Heart right ventricle (tissue), 16 donors: Measurements from ENCODE around the gene MRPL4. TPM values are rescaled to one million over a fixed set of nuclear protein-coding genes. Genes with fewer than 3 reads are reported as not detected.

ENCODE experiments used
- ATAC-seq, 8 donors: fragments of 200-7000 bp; cut with Tn5 transposase; one replicate each; pipeline ENCODE4 v1.9.1; 2020; ENCODE audit warnings: mild to moderate bottlenecking in 8 of 8, moderate library complexity in 8 of 8, moderate number of reproducible peaks in 1 of 8
- DNase-seq, 2 donors: peaks; one replicate each; pipeline ENCODE4 v3.0.0-alpha.2; 2020
- H3K27ac ChIP-seq, 10 donors: fragments of 200-600 bp; sonication (generic) in 2 of 10; one replicate each; pipeline versions ENCODE4 v1.5.0 to v1.8.0; 2020 to 2022; ENCODE audit warnings: mild to moderate bottlenecking in 3 of 10
- H3K27me3 ChIP-seq, 7 donors: fragments of 200-600 bp; one replicate each; pipeline ENCODE4 v1.8.0; 2021 to 2022; ENCODE audit warnings: mild to moderate bottlenecking in 2 of 7
- H3K36me3 ChIP-seq, 9 donors: fragments of 200-600 bp; sonication (generic) in 1 of 9; one replicate each; pipeline versions ENCODE4 v1.5.0 to v1.8.0; 2020 to 2022; ENCODE audit warnings: mild to moderate bottlenecking in 2 of 9
- H3K4me1 ChIP-seq, 9 donors: fragments of 200-600 bp; sonication (generic) in 1 of 9; one replicate each; pipeline versions ENCODE4 v1.5.0 to v1.8.0; 2020 to 2022; ENCODE audit warnings: mild to moderate bottlenecking in 4 of 9
- H3K4me3 ChIP-seq, 10 donors: fragments of 200-600 bp; sonication (generic) in 2 of 10; one replicate each; pipeline versions ENCODE4 v1.5.0 to v1.8.0; 2020 to 2022; ENCODE audit warnings: mild to moderate bottlenecking in 7 of 10, moderate library complexity in 2 of 10
- H3K9me3 ChIP-seq, 11 donors: fragments of 200-600 bp in 10 of 11; sonication (generic) in 2 of 11; one replicate each; pipeline versions ENCODE4 v1.5.0 to v1.8.0; 2013 to 2022; ENCODE audit warnings: mild to moderate bottlenecking in 2 of 11, control low read depth in 1 of 11, moderate library complexity in 1 of 11
- WGBS, 2 donors: extraction: QIAGEN DNeasy Blood & Tissue Kit; methylation state at CpG; one replicate each; pipeline ENCODE4 v1.1.7; 2013; ENCODE audit warnings: inconsistent platforms in 1 of 2; 5-methylcytosine and 5-hydroxymethylcytosine counted together
- intact Hi-C, 10 donors: fragments of 100-400 bp; cut with DNase I; formaldehyde crosslinking; loops; one replicate each; pipeline versions ENCODE4 v1.11.1 to v1.14.2; 2022
- polyA plus RNA-seq, 2 donors: library from polyadenylated mRNA; stranded (reverse); fragments of 200-250 nt; gene quantifications; one replicate each; pipeline ENCODE4 v1.2.3, GENCODE V29; 2013
- total RNA-seq, 10 donors: library from RNA; stranded (reverse); fragmentation: NEBNext Ultra II Directional in 3 of 10; extraction: Animal tissue kit (Norgen Biotek cat#: 25700) in 3 of 10; gene quantifications; one replicate each; pipeline versions ENCODE4 v1.2.1 to v1.2.4, GENCODE V29; 2021 to 2023
- TF ChIP-seq, protein P1 (sequence below), 9 donors: fragments of 200-600 bp; sonication (generic) in 2 of 9; IDR thresholded peaks; one replicate each; pipeline versions ENCODE4 v1.5.0 to v1.8.0; 2021 to 2022; ENCODE audit warnings: antibody characterized with exemption in 9 of 9, mild to moderate bottlenecking in 5 of 9, moderate library complexity in 1 of 9
- donor health status: Arrhythmogenic right ventricular cardiomyopathy.
- donor health status: ischemic (EF 13 %, LVEDD 7.1; RV severe dilation, severe dysfunction).
- donor health status: healthy with polysubstance abuse.
- donor health status: DM: no; HTN: yes; CAD: no.
- donor health status: DM: no; HTN: no; CAD: no.
- donor health status: ischemic (EF 25% LVEDD 6.9; RV normal size, moderate dysfunction).
- donor health status: ischemic (EF 25% LVEDD 5.7; RV mildly dilated, moderate dysfunction).
- donor health status: healthy.
- donor health status: DM: yes; HTN: yes; CAD: no.
- donor health status: Ischemic cardiomyopathy.
- donor health status: ischemic (EF 35%, LVEDD 5.7; RV mildly dilated, moderate dysfunction).
- donor health status: nonischemic (EF 11% LVEDD 7.7; RV severe dilation, severe dysfunction).
- donor health status: DM: yes; HTN: yes; CAD: no.
- donor health status: PGD.
- donor health status: ischemic (EF 29% LVEDD 5.4; RV normal size, mild dysfunction).
- donor health status: nonischemic (EF 23%, LVEDD 6.1; RV moderate dilation, normal function).

Gene MRPL4
- total and polyA plus RNA-seq, 12 donors, result 29.0 to 101 (median 69.0) TPM

DNA sequence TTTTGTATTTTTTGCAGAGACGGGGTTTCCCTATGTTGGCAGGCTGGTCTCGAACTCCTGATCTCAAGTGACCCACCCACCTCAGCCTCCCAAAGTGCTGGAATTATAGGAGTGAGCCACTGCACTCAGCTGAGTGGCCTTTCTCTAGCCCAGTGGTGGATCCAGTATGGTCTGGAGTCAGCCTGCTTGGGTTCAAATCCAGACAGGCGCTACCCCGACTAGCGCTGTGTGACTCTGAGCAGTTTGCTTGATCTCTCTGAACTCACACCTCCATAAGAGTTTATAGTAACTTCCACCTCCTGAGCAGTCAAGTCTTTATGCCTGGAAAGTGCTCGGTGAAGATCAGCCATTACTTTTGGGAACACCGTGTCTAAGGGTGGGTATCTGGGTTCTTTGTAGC is 31.3 kb upstream of the MRPL4 start:
- Histone ChIP-seq H3K36me3 (peaks cover 0 to 30% (median 6%) of the 10 kb centered on the region in 9 donors), H3K27ac (no peak overlapping the region), H3K9me3 (no peaks in the 10 kb centered on the region), H3K27me3 (no peaks in the 10 kb centered on the region), H3K4me3 (no peak overlapping the region), H3K4me1 (peaks cover 0 to 19% (median under 1%) of the 10 kb centered on the region in 9 donors)
- TF ChIP-seq, protein P1, sequence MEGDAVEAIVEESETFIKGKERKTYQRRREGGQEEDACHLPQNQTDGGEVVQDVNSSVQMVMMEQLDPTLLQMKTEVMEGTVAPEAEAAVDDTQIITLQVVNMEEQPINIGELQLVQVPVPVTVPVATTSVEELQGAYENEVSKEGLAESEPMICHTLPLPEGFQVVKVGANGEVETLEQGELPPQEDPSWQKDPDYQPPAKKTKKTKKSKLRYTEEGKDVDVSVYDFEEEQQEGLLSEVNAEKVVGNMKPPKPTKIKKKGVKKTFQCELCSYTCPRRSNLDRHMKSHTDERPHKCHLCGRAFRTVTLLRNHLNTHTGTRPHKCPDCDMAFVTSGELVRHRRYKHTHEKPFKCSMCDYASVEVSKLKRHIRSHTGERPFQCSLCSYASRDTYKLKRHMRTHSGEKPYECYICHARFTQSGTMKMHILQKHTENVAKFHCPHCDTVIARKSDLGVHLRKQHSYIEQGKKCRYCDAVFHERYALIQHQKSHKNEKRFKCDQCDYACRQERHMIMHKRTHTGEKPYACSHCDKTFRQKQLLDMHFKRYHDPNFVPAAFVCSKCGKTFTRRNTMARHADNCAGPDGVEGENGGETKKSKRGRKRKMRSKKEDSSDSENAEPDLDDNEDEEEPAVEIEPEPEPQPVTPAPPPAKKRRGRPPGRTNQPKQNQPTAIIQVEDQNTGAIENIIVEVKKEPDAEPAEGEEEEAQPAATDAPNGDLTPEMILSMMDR (IDR thresholded peaks at IDR 0.05), result no peak
- no peak for ATAC-seq
- intact Hi-C loops, result no loop called here
- 87% methylated on average over 7 of the region's 7 CpGs for WGBS, 2 donors
- no peak for DNase-seq

DNA sequence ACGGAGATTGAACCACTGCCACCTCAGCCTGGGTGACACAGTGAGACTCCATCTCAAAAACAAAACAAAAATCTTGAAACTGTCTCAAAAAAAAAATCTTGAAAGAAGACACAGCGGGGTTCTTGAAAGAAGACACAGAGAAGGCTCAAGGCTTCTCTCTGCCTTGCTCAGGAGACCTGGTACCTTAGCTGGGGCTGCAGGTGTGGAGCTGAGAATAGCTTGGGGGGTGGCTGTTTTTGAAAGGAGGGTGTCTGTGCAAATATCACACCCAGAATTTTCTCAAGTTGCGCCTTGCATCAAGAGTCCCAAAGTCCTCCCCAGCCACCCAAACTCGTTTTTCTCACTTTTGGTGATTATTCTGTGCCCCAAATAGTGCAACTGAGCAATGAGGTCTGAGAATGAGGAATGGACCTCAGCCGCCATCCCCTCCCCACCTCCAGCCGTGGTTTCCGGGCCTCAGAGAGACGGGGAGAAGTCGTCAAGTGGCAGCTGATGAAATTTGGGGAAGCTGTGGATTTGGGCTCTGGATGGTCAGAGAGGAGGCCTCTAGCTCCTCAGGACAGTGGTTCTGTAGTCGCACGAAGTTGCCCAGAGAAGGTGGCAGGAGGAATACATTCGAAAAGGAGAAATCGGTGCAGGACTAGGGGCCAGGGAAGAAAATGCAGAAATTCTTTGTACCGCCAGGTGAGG is 29.7 kb upstream of the MRPL4 start:
- Histone ChIP-seq H3K4me1 (peaks cover under 1 to 28% (median 13%) of the 10 kb centered on the region in 9 donors), H3K27ac (peak overlapping the region in 1 of 10 donors; percentile 36), H3K4me3 (no peak overlapping the region), H3K36me3 (peaks cover 0 to 30% (median 6%) of the 10 kb centered on the region in 9 donors), H3K27me3 (no peaks in the 10 kb centered on the region), H3K9me3 (no peaks in the 10 kb centered on the region)
- ATAC-seq (no peak), DNase-seq (no peak)
- TF ChIP-seq, protein P1 (IDR thresholded peaks at IDR 0.05), result no peak
- 83 to 90% methylated on average over 14 of the region's 14 CpGs for WGBS, 2 donors
- intact Hi-C loops, result no loop called here

DNA sequence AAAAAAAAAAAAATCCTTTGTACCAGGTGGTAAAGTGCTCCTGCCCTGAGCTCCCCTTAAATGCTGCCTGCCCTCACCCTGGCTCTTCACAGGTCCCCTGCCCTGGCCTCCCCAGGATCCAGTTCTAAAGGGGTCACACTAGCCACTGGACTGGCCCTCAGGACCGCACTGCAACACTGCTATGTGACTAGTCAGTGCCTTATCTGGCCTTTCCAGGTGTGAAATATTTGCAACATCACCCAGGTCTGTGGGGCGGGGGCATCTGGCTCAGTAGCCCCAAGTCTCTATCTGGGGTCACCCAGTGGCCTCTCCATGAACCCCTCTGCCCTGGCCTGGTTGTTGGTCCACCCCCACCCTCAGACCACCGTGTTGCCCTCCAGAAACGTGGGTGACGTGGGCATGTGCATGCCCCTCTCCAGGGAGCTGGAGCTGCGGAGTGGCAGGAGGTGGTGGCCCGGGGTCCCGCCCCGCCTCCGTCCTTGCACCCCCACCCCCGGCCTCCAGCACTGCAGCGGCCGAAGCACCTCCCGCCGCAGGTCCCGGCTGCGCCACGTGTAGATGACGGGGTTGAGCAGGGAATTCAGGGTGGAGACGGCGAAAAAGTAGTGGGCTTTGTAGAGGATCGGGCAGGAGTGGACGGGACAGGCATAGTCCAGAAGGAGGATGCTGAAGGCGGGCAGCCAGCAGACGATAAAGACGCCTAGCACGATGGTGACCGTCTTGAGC is 28.4 kb upstream of the MRPL4 start:
- TF ChIP-seq, protein P1 (IDR thresholded peaks at IDR 0.05), result no peak
- 94 to 95% methylated on average over 28 of the region's 28 CpGs for WGBS, 2 donors
- Histone ChIP-seq H3K27me3 (no peaks in the 10 kb centered on the region), H3K4me3 (no peak overlapping the region), H3K4me1 (peaks cover 4 to 34% (median 25%) of the 10 kb centered on the region in 9 donors), H3K36me3 (peaks cover 0 to 30% (median 6%) of the 10 kb centered on the region in 9 donors), H3K9me3 (no peaks in the 10 kb centered on the region), H3K27ac (no peak overlapping the region)
- ATAC-seq (no peak), DNase-seq (no peak)
- intact Hi-C loops, result no loop called here

DNA sequence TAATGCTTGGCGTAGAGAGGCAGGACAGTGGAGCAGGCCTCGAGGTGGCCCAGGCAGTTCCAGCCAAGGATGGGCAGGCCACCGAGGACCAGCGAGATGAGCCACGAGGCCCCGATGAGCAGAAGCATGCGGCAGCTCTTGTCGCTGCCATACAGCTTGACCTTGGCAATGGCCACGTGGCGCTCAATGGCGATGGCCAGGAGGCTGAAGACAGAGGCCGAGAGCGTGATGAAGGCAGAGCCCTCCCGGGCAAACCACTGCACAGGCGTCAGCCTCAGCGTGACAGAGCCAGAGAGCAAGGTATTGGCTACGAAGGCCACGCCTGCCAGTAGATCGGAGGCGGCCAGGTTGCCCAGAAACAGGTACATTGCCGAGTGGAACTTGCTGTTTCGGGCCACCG is 27.7 kb upstream of the MRPL4 start:
- TF ChIP-seq, protein P1 (IDR thresholded peaks at IDR 0.05), result no peak
- Histone ChIP-seq H3K27ac (no peak overlapping the region), H3K9me3 (no peaks in the 10 kb centered on the region), H3K4me3 (no peak overlapping the region), H3K27me3 (no peaks in the 10 kb centered on the region), H3K4me1 (peaks cover 4 to 41% (median 32%) of the 10 kb centered on the region in 9 donors), H3K36me3 (peaks cover 0 to 30% (median 6%) of the 10 kb centered on the region in 9 donors)
- 95 to 96% methylated on average over 23 of the region's 23 CpGs for WGBS, 2 donors
- intact Hi-C loops, result no loop called here
- DNase-seq (peak in 1 of 2 donors; percentile 14), ATAC-seq (no peak)
